PC-9 (cell line): ENCODE data around the gene MBNL1. TPM values are rescaled to one million over a fixed set of nuclear protein-coding genes. Genes with fewer than 3 reads are reported as not detected.

Experiments
- BruUV-seq: library from RNA; stranded (reverse); fragments of 400-500 nt; replicated peaks from 2 replicates; lab custom pipeline; 2021; lab: Mats Ljungman, UMichigan
- CTCF ChIA-PET: fragments of 300-600 bp; sonication (Branson Sonifier 250); formaldehyde crosslinking; loops from one replicate; lab custom pipeline; 2022; ENCODE audit warnings: antibody characterized with exemption; lab: Charles Lee
- POLR2A ChIA-PET: fragments of 300-600 bp; sonication (Branson Sonifier 250); formaldehyde crosslinking; loops from one replicate; lab custom pipeline; 2022; ENCODE audit warnings: antibody characterized with exemption; ENCODE audit not compliant: unreplicated experiment; lab: Charles Lee
- DNase-seq, 2 experiments: peaks; one replicate each; pipeline versions ENCODE4 v3.0.0 to v3.0.0-alpha.2; 2015 to 2022; ENCODE audit warnings: mixed read lengths in 1 of 2
- H2AFZ ChIP-seq: fragments of 200-600 bp; sonication (generic); 2 replicates; pipeline ENCODE4 v1.8.1; 2017; ENCODE audit warnings: antibody characterized with exemption
- H3F3A ChIP-seq: fragments of 200-600 bp; sonication (generic); 2 replicates; pipeline ENCODE4 v1.8.1; 2017; ENCODE audit warnings: antibody characterized with exemption, mild to moderate bottlenecking, low read depth; ENCODE audit not compliant: insufficient read depth
- H3K27ac ChIP-seq: fragments of 200-600 bp; sonication (generic); 2 replicates; pipeline ENCODE4 v1.6.1; 2016; ENCODE audit warnings: mixed run types
- H3K27me3 ChIP-seq: fragments of 200-600 bp; sonication (generic); 2 replicates; pipeline ENCODE4 v1.6.1; 2016; ENCODE audit warnings: low read depth, mixed run types; ENCODE audit not compliant: insufficient read depth
- H3K36me3 ChIP-seq: fragments of 200-600 bp; sonication (generic); 2 replicates; pipeline ENCODE4 v1.6.1; 2016; ENCODE audit warnings: low read depth, mixed run types
- H3K4me1 ChIP-seq: fragments of 200-600 bp; sonication (generic); replicated peaks from 2 replicates; pipeline ENCODE4 v1.6.1; 2016; ENCODE audit warnings: mixed run types; ENCODE audit not compliant: insufficient read depth
- H3K4me2 ChIP-seq: fragments of 200-600 bp; sonication (generic); 2 replicates; pipeline ENCODE4 v1.6.1; 2017; ENCODE audit warnings: mixed run types
- H3K4me3 ChIP-seq: fragments of 200-600 bp; sonication (generic); 2 replicates; pipeline ENCODE4 v1.6.1; 2016; ENCODE audit warnings: mixed run types
- H3K79me2 ChIP-seq: fragments of 200-600 bp; sonication (generic); 2 replicates; pipeline ENCODE4 v1.6.1; 2017; ENCODE audit warnings: low read depth, mixed run types
- H3K9me2 ChIP-seq: fragments of 200-600 bp; sonication (generic); 2 replicates; pipeline ENCODE4 v1.8.1; 2017; ENCODE audit warnings: mild to moderate bottlenecking; ENCODE audit not compliant: insufficient read depth
- H3K9me3 ChIP-seq: fragments of 200-600 bp; sonication (generic); 2 replicates; pipeline ENCODE4 v1.8.1; 2016; ENCODE audit warnings: low read depth; ENCODE audit not compliant: insufficient read depth
- H4K20me1 ChIP-seq: fragments of 200-600 bp; sonication (generic); 2 replicates; pipeline ENCODE4 v1.8.1; 2017; ENCODE audit not compliant: insufficient read depth
- CTCF ChIP-seq: fragments of 200-600 bp; sonication (generic); conservative IDR thresholded peaks from 2 replicates; pipeline ENCODE4 v1.6.1; 2017; ENCODE audit warnings: mixed run types, antibody characterized with exemption, mild to moderate bottlenecking, moderate library complexity
- EZH2 ChIP-seq: fragments of 200-600 bp; sonication (generic); IDR thresholded peaks from 2 replicates; pipeline ENCODE4 v1.8.0; 2017; ENCODE audit warnings: antibody characterized with exemption, low read depth
- intact Hi-C: fragments of 100-400 bp; cut with micrococcal nuclease; formaldehyde crosslinking; loops from one replicate; pipeline ENCODE4 v1.10.0; 2022; ENCODE audit not compliant: unreplicated experiment
- total RNA-seq: library from RNA; stranded (reverse); gene quantifications from 2 replicates; pipeline ENCODE4 v1.2.3, GENCODE V29; 2021

The MBNL1 gene
- total RNA-seq, 1 experiment from 2014 or later: 176 TPM

- no peak overlapping the region for H3K4me3 ChIP-seq
- DNase-seq: no peak
- no peak overlapping the region for H3K4me2 ChIP-seq
- H3F3A ChIP-seq: peaks cover 21% of the 10 kb centered on the region
- TF ChIP-seq CTCF (no peak), EZH2 (no peak)
- peaks cover 45% of the 10 kb centered on the region for H3K4me1 ChIP-seq
- BruUV-seq: no TSS peak
- H2AFZ ChIP-seq: no peak overlapping the region
- H3K9me3 ChIP-seq: no peaks in the 10 kb centered on the region; the same call in 1 of the 2 replicates
- 0 out of 2 replicates have a peak overlapping the region, but pooled peaks have one; percentile 1 for H3K27ac ChIP-seq
- CTCF ChIA-PET: interaction anchor here (0.5 to 1.1 kb wide), 3 partner anchors 126 to 375 kb away, joined by 3 read pairs; no protein-coding TSS in a partner anchor
- POLR2A ChIA-PET: interaction anchor here (0.7 kb wide), 1 partner anchor 88 kb away, joined by 9 read pairs; no protein-coding TSS in a partner anchor
- intact Hi-C loops: loop anchor here (2.0 kb wide), 1 partner anchor 32 kb away; no protein-coding TSS in a partner anchor
- no peaks in the 10 kb centered on the region for H3K9me2 ChIP-seq
- H3K27me3 ChIP-seq: no peaks in the 10 kb centered on the region
- H4K20me1 ChIP-seq: peaks cover under 1% of the 10 kb centered on the region; the same call in 1 of the 2 replicates
- peaks cover 22% of the 10 kb centered on the region; the same call in 1 of the 2 replicates for H3K36me3 ChIP-seq
- peaks cover 78% of the 10 kb centered on the region for H3K79me2 ChIP-seq
These were observed 36.3 kb downstream of the MBNL1 start for GRCh38 chr3:152305075-152305474.

GRCh38 chr3:152307829-152308474, 39.2 kb downstream of the MBNL1 start:
- H3F3A ChIP-seq: peaks cover 17% of the 10 kb centered on the region
- CTCF ChIA-PET: interaction anchor here (0.7 kb wide), 1 partner anchor 76 kb away, joined by 3 read pairs; no protein-coding TSS in a partner anchor
- peak overlapping the region; percentile 78 for H3K27ac ChIP-seq
- H3K27me3 ChIP-seq: no peaks in the 10 kb centered on the region
- no peak overlapping the region for H2AFZ ChIP-seq
- peaks cover 8% of the 10 kb centered on the region; the same call in 1 of the 2 replicates for H4K20me1 ChIP-seq
- intact Hi-C loops: loop anchor here (2.0 kb wide), 1 partner anchor 23 kb away; no protein-coding TSS in a partner anchor
- H3K4me2 ChIP-seq: 0 out of 2 replicates have a peak overlapping the region, but pooled peaks have one; percentile 15
- H3K79me2 ChIP-seq: peaks cover 74% of the 10 kb centered on the region
- POLR2A ChIA-PET: interaction anchor here (0.6 kb wide), 1 partner anchor 272 kb away, joined by 3 read pairs; no protein-coding TSS in a partner anchor
- peaks cover 6% of the 10 kb centered on the region; the same call in 1 of the 2 replicates for H3K9me3 ChIP-seq
- peaks cover 45% of the 10 kb centered on the region for H3K4me1 ChIP-seq
- peaks cover 13% of the 10 kb centered on the region; the same call in 1 of the 2 replicates for H3K36me3 ChIP-seq
- no peak overlapping the region for H3K4me3 ChIP-seq
- BruUV-seq: TSS peak; percentile 17
- TF ChIP-seq CTCF (no peak), EZH2 (no peak)
- H3K9me2 ChIP-seq: no peaks in the 10 kb centered on the region
- peak in 1 of 2 experiments; percentile 55 for DNase-seq

- BruUV-seq: no TSS peak
- Histone ChIP-seq H3K27ac (peak overlapping the region; percentile 78), H2AFZ (no peak overlapping the region), H3K36me3 (peaks cover 13% of the 10 kb centered on the region; the same call in 1 of the 2 replicates), H3F3A (peaks cover 11% of the 10 kb centered on the region), H3K27me3 (no peaks in the 10 kb centered on the region), H3K9me3 (peaks cover 6% of the 10 kb centered on the region; the same call in 1 of the 2 replicates), H3K9me2 (no peaks in the 10 kb centered on the region), H4K20me1 (peaks cover 8% of the 10 kb centered on the region; the same call in 1 of the 2 replicates), H3K4me2 (no peak overlapping the region), H3K4me1 (peaks cover 45% of the 10 kb centered on the region), H3K79me2 (peaks cover 74% of the 10 kb centered on the region), H3K4me3 (no peak overlapping the region)
- no peak for DNase-seq
- ChIA-PET POLR2A (interaction anchor here (0.6 kb wide), 1 partner anchor 272 kb away, joined by 3 read pairs; no protein-coding TSS in a partner anchor), CTCF (interaction anchor here (0.7 kb wide), 1 partner anchor 75 kb away, joined by 3 read pairs; no protein-coding TSS in a partner anchor)
- TF ChIP-seq CTCF: no peak
- TF ChIP-seq EZH2: no peak
- intact Hi-C loops: no loop called here
These were observed 39.7 kb downstream of the MBNL1 start for GRCh38 chr3:152308475-152308844.
